ENCODE data around the gene ABCE1.

The ABCE1 gene

DNA sequence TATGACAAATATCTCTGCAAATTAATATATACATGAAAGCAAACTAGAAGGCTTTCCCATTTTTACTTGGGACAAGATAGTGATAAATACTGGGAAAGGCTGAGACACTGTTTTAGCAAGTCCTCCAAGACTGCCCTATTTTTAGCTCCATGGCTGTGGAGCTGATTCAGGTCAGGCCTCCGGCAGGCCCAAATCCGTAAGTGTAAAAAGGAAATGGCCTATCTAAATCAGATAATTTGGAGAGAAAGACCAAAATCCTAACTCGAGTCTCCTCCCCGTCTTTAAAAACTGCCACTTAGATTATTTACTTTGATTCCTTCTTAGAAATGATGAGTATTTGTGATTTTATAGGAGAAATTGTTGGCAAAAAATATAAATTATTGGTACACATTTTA lies 79.4 kb downstream of the ABCE1 start:
- DNase-seq (ENCODE audit: low read depth in 2 of 2): no peak

- DNase-seq (ENCODE audit: low read depth in 2 of 2): no peak
Measured at GRCh38 chr4:145177906-145178538, 79.9 kb downstream of the ABCE1 start.

DNA sequence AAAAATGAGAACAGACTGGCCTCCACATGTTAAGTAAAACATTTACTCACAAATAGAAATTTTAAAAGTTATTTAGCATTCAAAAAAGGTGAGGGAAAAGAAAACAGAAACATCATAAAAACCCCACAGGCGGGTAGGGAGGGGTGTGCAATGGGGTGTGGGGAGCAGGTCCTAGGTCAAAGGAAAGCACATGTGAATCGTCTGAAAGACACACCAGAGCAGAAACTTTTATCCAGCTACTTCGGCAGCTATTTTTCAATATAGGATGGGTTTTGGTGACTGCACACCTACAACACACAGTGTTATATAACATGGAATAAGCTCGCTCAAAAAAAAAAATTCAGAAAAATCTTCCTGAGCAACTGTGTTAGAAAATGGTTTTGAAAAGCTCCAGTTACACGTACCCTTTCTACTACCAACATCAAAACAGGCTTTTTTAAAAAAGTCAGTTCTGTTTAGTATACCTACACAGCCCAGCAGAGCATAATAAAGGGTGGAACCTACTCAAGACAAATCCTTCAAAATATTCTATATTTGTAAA lies 80.7 kb downstream of the ABCE1 start:
- no peak for DNase-seq (ENCODE audit: low read depth in 2 of 2)
